ENCODE measurements around the gene ERBB4.

ERBB4 gene

DNA sequence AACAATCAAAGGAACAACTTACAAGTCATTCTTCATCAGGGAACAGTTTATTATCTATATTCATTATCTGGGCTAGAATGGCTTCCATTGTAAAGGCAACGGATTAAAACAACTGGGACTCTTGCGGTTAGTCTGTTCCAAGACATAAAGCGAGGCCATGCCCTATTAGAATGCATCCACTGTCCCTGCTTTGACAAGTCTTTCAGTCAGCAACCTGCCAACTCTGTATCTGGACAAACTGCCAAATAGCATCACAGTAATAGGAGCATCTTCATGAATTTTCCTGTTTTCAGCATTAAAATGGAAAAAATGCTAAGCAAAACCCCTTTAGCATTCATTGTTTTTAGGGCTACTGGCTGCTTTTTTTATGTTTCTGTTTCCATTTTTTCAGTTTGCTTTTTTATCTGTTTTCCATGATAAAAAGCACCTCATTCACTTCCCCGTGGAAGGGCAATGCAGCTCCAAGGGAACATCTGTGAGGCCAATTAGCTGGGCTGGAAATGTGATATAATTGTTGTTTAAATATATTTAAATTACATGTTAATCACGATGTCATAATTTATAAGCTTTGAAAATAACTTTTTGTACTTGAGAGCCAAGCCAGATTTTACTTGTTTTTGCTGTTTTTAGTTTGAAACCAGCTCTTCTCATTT is 1147.9 kb downstream of the ERBB4 start:
- in situ Hi-C loops (cut with MboI; ENCODE audit: low sequenced_read_pairs) = no loop called here

DNA sequence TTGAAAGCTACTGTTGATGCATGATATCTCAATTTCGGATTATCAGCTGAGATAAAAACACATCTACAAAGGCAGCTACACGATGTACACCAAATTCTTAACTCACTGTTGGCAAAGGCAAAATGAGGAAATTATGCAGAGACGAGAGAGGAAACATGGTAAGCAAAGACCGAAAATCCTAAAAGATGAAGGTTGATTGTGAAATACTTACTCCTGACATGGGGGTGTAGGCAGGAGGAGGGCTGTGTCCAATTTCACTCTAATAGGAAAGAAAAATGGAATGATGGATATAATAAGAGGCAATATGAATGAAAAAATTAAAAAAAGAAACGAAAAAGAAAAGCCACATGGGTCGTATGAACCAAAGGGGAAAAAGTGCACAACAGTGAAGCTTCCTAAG is 1150.9 kb downstream of the ERBB4 start:
- in situ Hi-C loops (cut with MboI; ENCODE audit: low sequenced_read_pairs) = no loop called here

DNA sequence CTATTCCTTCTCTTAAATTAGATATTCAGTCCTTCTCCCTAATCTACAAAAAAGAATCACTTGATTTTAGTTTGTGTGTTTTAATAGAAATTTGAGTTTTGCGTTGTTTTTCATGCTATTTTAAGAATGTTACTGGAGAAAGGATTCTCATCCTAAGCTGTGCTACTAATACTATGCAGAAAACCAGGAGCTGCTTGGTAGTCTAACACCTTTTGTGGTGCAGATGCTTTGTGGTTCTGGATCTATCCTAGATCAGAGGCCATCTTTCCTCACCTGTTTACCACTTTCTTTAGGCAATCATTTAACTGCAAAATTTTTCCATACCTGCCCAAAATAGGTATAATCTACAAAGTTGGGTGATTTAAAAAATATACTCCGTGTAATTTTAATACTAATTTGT is 1158.6 kb downstream of the ERBB4 start:
- in situ Hi-C loops (cut with MboI; ENCODE audit: low sequenced_read_pairs) = no loop called here

DNA sequence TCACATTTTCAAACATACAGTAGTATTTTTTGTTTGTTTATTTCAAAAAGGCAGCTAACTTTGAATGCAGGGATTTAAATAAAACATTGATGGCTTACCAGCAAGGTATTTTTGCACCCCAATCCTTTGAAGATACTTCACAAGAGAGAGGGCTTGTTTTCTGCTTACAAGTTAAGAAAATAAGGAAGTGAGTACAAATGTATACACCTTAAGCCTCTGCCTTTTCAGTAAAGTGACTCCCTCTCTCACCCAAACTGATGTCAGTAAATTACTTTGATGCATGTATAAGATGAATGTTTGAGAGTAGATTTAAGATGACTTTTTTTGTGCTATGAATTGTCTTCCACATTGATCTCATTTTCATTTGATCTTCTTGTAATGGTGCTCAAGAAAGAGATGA is 1162.2 kb downstream of the ERBB4 start:
- in situ Hi-C loops (cut with MboI; ENCODE audit: low sequenced_read_pairs) = no loop called here

DNA sequence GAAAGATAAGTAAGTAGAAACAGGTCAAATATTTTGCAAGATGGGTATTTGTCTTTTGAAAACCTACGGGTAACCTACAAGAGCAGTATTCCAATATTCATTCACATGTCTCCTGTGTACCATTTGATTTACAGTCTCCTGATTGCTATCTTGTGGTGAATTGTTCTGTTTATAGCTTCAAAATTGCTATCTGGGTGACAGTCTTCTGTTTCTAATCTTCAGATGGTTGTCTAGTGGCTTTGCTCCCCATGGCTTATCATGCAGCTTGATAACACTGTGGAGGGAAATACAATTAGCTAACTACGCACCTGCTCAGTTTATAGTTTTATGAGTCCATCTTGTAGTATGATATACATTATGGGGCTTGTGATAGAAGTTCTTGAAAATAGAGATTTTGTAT is 1165.4 kb downstream of the ERBB4 start:
- in situ Hi-C loops (cut with MboI; ENCODE audit: low sequenced_read_pairs) = no loop called here

DNA sequence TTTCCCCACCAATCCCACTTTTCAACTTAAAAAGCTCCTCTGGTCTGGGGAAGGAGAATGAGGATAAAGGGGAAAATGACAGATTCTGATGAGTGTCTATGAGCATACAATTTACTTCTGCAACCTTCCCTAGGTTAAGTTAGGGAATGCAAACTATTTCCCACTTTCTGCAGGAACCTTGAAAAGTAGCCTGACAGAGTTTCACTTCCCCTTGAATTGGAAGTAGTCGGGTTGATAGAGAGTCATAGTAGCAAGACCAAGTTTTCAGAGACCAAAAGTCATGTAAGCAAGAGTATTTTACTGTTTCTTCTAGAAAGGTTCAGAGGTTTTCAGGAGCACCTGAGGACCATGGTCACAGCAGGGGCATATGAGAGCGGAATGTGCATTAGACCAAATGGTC is 1167.1 kb downstream of the ERBB4 start:
- in situ Hi-C loops (cut with MboI; ENCODE audit: low sequenced_read_pairs) = no loop called here

DNA sequence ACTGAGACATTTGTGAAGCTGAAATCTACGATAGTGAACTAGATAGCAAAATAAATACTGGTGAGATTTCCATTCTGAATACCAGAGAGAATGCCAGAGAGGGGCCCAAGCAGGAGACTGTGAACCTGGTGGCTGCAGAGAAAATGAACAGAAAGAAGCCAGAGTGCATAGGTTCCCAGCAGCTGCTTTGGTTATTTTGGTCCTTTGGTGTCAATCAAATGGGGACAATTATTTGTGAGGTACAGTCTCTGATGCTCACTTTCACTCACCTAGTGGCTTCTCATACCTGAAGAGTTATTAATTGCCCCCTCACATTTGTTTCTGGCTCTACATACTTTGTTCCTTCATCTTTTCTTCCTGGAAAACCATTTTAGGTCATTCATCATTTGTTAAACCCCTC is 1170.1 kb downstream of the ERBB4 start:
- in situ Hi-C loops (cut with MboI; ENCODE audit: low sequenced_read_pairs) = no loop called here

DNA sequence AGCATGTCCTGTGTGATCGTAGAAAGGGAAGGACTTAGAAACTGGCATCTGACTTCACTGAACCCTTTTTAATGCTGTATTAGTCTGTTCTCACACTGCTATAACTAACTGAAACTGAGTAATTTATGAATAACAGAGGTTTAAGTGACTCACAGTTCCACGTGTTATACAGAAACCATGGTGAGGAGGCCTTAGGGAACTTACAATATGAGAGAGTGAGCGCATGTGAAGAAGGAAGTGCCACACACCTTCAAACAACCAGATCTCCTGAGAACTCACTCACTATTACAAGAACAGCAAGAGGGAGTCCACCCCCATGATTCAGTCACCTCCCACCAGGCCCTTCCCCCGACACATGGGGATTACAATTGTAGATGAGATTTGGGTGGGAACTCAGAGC is 1170.9 kb downstream of the ERBB4 start:
- in situ Hi-C loops (cut with MboI; ENCODE audit: low sequenced_read_pairs) = no loop called here

DNA sequence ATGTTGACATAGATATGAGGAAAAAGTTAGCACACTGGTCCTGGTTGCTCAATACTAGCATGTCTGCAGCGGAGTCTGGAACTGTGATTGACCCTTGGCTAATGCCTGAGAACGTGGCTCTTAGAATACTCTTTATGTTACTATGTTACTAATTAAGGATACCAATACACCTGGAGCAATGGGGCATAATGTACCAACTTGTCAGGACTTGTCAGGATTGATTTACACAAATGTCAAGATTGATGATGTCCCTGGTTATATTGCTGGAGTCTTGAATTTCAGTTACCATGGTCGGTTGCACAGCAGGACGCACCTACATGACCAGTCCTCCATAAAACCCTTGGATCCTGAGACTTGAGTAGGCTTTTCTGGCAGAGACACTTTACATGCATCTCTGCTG is 1171.3 kb downstream of the ERBB4 start:
- in situ Hi-C loops (cut with MboI; ENCODE audit: low sequenced_read_pairs) = no loop called here

DNA sequence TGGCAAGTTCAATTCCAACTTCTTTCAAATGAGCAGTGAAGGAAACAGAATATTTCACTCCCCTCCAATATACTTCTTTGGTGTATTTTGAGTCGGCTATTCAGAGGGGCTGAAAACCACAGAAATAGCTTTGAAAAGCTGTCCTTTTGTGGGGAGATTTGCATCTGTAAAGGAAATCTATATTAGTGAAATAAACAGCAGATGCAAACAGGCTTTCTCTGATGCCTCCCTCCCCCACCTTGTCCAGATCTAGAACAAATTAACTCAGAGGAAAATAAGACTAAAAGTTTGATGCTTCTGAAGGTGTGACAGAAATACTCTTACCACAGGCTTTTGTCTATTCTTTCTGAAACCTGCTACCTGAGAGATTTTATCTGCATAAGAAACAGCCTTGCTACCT is 1173.7 kb downstream of the ERBB4 start:
- in situ Hi-C loops (cut with MboI; ENCODE audit: low sequenced_read_pairs) = no loop called here

DNA sequence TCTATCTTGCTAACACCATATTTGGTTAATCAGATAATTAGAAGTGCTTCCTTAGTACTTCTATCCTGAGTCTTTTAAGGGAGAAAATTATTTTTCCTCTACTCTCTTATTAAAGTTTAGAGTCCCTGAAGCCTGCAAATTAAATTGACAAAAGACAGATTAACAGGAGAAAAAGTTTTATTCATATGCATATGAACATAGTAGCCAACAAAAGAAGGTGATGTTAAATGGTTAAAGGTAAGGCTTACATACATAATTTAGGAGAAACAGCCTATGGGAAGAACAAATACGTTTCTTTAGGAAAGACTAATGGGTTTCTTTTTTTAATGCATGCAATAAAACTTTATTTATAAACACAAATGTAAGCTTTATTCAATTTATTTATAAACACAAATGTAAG is 1177.2 kb downstream of the ERBB4 start:
- in situ Hi-C loops (cut with MboI; ENCODE audit: low sequenced_read_pairs) = no loop called here

DNA sequence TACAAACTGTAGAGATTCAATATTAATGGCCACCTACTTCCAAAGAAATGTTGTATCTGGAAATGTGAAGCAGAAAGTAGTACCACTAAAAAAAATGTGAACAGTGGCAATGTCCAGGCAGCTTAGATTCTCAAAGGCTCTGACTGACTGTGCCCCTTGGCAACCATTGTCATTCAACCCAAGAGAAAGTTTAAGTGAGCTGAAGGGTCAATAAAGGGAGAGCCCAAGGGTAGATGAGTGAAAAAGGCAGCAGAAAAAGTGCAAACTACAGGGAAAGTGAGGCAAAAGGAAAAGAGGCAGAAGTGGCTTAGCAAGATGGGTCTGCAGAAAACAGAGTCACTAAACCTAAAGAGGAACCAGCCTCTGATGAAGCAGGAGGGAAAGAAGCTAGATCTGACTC is 1179.3 kb downstream of the ERBB4 start:
- in situ Hi-C loops (cut with MboI; ENCODE audit: low sequenced_read_pairs) = no loop called here

DNA sequence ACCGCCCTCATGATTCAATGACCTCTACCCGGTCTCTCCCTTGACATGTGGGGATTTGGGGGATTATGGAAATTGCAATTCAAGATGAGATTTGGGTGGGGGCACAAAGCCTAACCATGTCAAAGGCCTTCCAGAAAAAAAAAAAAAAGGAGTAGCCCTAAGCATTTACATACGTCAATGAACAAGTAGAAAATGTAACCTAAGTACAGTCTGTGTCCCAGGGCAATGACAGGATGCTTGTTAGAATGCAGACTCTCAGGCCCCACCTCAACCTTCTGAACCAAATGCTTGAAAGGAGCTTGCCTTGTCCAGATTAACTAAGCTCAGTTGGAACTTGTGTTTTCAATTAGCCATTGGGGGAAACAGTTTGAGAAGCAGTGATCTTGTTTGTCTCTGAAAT is 1180.1 kb downstream of the ERBB4 start:
- in situ Hi-C loops (cut with MboI; ENCODE audit: low sequenced_read_pairs) = no loop called here

DNA sequence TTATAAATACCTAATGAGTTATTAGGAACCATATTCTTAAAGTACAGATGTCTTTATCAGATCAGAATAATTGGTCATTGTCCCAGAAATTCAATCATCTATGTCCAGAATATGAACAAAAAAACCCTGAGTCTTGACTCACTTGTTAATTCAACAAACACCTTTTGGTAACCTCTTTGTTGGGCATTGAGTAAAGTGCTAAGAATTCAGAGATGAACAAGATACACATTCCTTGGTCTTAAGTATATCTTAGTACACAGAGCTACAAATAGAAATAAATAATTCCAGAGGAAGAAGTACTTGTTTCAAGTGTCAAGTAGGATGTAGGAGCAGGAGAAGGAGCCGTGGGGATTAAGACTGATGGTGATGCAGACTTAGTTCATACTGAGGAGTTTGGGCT is 1184.1 kb downstream of the ERBB4 start:
- in situ Hi-C loops (cut with MboI; ENCODE audit: low sequenced_read_pairs) = no loop called here

DNA sequence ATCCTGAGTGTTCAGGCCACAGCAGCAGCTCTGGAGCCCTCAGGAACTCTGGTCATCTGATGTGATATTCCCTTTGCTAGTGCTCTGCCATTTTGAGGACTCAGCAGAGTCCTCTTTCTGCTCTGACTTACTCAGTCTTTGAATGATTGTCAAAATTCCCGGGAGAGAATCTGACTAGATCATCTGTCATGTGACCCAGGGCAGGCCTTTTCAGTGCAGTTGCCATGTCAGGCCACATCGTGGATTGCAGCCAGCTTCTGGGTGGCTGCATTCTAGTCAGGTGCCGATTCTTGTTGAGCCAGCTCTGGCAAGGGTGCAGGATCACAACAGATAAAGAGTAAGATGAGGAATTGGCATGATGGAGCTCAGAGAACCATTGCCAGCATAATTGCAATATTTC is 1186.6 kb downstream of the ERBB4 start:
- in situ Hi-C loops (cut with MboI; ENCODE audit: low sequenced_read_pairs) = no loop called here

DNA sequence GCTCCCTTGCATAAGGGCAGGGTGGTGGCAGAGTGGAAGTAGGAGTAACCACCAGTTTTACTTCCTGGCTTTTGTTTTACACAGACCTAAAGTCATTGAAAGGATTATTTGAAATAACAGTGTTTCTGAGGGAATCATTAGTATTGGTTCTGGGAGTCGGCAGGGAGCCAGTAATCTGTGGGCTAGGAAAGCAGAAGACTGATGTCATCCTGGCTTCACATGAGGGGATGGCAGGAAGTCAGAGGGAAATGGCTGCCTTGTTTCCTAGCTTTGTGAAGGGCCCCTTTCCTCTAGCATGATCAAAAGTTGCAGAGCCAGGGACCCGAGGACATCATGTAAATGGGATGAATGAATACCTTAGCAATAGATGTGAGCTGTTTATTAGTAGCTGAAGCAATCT is 1189.6 kb downstream of the ERBB4 start:
- in situ Hi-C loops (cut with MboI; ENCODE audit: low sequenced_read_pairs) = no loop called here

DNA sequence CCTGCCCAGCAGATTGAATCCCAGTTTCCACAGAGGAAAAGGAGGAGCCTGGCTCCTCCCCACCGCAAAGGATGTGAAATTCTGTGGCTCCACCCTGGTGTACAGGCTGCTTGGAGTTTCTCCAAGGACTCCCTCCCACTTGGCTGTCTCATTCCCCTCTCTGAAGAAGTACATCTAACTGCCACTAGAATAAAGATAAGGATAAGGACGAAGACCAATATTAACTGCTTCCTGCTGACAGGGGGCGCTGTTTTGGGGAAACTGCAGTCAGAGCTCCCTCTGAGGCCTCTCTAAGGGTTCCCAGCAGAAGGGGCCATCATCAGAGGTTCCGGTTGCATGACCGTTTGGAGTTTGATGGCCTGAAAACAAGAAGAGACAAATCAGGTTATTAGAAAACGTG is 1191.3 kb downstream of the ERBB4 start:
- in situ Hi-C loops (cut with MboI; ENCODE audit: low sequenced_read_pairs) = no loop called here

DNA sequence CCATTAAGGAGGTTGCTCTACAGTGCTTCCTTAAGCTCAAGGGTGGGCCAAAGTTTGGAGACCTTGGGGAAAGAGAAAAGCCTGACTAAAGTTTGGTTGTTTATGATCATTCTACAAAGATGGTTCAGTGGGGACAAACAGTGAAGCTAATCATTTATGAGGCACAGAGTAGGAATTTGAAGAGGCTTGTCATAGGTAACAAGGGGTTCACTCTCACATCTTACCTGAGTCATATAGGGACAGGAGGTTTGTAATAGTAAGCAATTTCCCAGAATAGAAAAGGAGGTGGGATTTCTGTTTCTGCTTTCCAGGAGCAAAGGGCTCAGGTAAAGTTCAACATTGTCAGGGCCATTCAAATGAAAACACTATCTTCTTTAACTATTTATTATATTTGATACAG is 1194.3 kb downstream of the ERBB4 start:
- in situ Hi-C loops (cut with MboI; ENCODE audit: low sequenced_read_pairs) = no loop called here

DNA sequence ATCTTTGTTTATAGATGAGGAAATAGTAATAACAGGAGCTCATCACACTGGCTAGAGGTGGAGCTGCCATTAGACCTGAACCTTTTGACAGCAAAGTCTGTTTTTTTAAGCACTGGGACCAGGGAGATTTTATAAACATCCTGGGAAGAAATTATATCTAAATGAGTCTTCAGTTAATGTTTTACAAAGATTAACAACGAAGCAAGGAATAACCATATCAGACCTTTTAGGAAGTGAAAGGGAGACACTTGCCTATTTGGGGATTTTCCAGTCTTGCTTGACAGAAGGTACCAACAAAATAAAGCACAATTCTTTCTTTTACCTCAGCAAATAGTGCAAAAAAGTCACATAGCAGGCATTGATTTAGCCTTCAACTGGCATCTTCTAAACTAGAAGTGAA is 1205.2 kb downstream of the ERBB4 start:
- in situ Hi-C loops (cut with MboI; ENCODE audit: low sequenced_read_pairs) = no loop called here

DNA sequence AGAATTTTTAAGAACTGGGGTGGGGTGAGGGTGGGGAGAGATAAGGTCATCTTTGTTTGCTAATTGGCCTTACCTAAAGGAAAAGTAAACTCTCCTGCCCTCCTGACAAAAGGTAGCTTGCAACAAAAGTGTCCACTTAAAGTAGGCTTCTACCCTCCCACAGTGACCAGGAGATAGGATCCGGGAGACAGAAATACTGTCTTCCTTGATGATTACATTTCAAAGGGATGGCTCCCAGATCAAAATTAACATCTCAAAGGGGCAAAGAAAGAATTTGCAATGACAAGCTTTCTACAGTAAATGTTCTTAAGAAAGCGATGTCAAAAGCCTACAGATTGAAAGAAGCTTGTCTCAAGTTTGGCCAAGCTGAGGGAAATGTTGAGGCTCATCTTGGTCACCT is 1206.9 kb downstream of the ERBB4 start:
- in situ Hi-C loops (cut with MboI; ENCODE audit: low sequenced_read_pairs) = no loop called here

DNA sequence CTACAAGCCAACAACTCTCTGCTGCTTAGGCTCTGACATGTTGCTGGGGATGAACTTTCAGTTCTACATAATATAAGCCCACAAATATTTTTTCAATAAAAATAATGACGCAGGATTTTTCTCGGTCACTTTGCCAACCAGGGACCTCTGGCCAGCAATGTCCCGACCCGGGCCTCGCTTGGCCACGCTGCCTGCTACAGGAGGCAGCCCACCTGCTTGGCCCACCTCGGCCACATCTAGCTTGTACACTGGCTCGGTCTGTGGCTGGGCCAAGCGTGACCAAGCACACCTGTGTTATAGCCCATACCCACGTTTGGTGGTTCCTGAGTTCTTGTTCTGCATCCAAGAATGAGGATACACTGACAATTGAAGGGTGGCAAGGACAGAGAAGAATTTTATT is 1208.7 kb downstream of the ERBB4 start:
- in situ Hi-C loops (cut with MboI; ENCODE audit: low sequenced_read_pairs) = no loop called here

DNA sequence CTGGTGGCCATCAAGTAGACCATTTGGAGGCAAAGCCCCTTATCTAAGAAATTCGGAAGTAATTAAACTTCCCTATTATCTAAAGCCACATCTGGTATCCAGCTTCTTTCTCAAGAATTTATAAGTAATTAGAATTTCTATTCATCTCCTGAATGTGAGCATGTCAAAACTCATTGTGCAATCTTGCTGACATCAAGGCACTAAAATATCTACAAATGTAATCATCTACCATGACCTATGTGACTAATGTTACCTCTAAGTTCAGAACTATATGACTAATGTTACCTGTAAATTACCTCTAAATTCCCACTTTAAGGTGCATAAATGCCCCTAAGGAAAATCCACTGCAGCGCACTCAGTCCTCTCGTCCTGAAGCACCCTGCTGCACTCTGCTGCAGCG is 1209.2 kb downstream of the ERBB4 start:
- in situ Hi-C loops (cut with MboI; ENCODE audit: low sequenced_read_pairs) = no loop called here

DNA sequence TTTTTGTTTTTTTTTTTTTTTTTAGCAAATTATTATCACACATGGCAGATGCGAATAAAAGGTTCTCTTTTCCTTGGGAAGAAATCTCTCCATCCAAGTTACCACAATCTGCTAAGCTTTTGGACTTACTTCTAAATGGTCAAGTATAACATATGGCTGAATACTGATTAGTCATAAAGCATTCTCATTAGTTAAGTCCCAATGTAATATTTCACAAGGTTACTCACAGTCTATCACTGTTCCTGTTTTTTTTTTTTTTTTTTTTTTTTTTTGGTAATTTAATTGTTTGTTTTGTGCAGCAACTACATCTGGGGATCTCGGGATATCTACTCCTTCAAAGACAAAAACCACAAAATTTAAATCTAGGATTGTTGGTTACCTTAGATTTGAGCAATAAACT is 1210.5 kb downstream of the ERBB4 start:
- in situ Hi-C loops (cut with MboI; ENCODE audit: low sequenced_read_pairs) = no loop called here

All from HL-60/S4 treated with retinoic acid at 250 ng/mL for 4 days and 3 days (cell line).